OCI-LY3 (cell line): ENCODE data around the gene DUS2.
"Not testable (repeated sequence)": the region's sequence is repeated elsewhere in the genome, so short reads cannot be mapped to it uniquely, and the experiment has no call there.

ENCODE experiments used
- H2AFZ ChIP-seq: fragments of 200-600, 300-600 bp; shearing (Covaris generic); 2 replicates; pipeline ENCODE4 v1.6.0; 2014; ENCODE audit warnings: antibody characterized with exemption, low read depth, low read length
- H3K27ac ChIP-seq: fragments of 200-600, 300-600 bp; sonication (generic); 2 replicates; pipeline ENCODE4 v1.5.1; 2014; ENCODE audit warnings: mild to moderate bottlenecking, low read length, moderate library complexity, mixed read lengths
- H3K27me3 ChIP-seq: fragments of 200-600, 300-600 bp; sonication (generic); 2 replicates; pipeline ENCODE4 v1.6.1; 2014; ENCODE audit warnings: low read depth, low read length, mixed read lengths
- H3K36me3 ChIP-seq: fragments of 200-600, 300-600 bp; sonication (generic); replicated peaks from 2 replicates; pipeline ENCODE3; 2014; ENCODE audit warnings: low read depth, low read length, mixed read lengths
- H3K4me1 ChIP-seq: fragments of 300-600, 200-600 bp; sonication (generic); 2 replicates; pipeline ENCODE4 v1.6.1; 2014; ENCODE audit warnings: low read length, mixed read lengths
- H3K4me2 ChIP-seq: fragments of 200-600, 300-600 bp; sonication (generic); 2 replicates; pipeline ENCODE4 v1.6.1; 2014; ENCODE audit warnings: low read length, mixed read lengths
- H3K4me3 ChIP-seq: fragments of 300-600, 200-600 bp; sonication (generic); 2 replicates; pipeline ENCODE4 v1.5.1; 2014; ENCODE audit warnings: antibody characterized with exemption, mild to moderate bottlenecking, low read length, moderate library complexity
- H3K79me2 ChIP-seq: fragments of 300-600, 200-600 bp; shearing (Covaris generic); 2 replicates; pipeline ENCODE4 v1.6.1; 2014; ENCODE audit warnings: mild to moderate bottlenecking, low read length, mixed read lengths
- H3K9ac ChIP-seq: fragments of 300-600, 200-600 bp; shearing (Covaris generic); 2 replicates; pipeline ENCODE4 v1.6.0; 2014; ENCODE audit warnings: mild to moderate bottlenecking, low read length, moderate library complexity
- H3K9me3 ChIP-seq: fragments of 200-600, 300-600 bp; shearing (Covaris generic); 2 replicates; pipeline ENCODE4 v1.6.1; 2014; ENCODE audit warnings: low read length, mixed read lengths; ENCODE audit not compliant: insufficient read depth
- H4K20me1 ChIP-seq: fragments of 200-600, 300-600 bp; sonication (generic); 2 replicates; pipeline ENCODE4 v1.6.1; 2016; ENCODE audit warnings: low read length, mixed read lengths; ENCODE audit not compliant: insufficient read depth
- EZH2phosphoT487 ChIP-seq: fragments of 200-600 bp; shearing (Covaris generic); IDR thresholded peaks from 2 replicates; pipeline ENCODE4 v1.6.1; 2018; ENCODE audit warnings: antibody characterized with exemption, mixed run types, low read depth
- TF ChIP-seq, protein P1 (sequence below): fragments of 200-600, 300-600 bp; sonication (generic); IDR thresholded peaks from 2 replicates; pipeline ENCODE4 v1.5.1; 2014; ENCODE audit warnings: antibody characterized with exemption, low read length, low read depth

Gene DUS2

DNA sequence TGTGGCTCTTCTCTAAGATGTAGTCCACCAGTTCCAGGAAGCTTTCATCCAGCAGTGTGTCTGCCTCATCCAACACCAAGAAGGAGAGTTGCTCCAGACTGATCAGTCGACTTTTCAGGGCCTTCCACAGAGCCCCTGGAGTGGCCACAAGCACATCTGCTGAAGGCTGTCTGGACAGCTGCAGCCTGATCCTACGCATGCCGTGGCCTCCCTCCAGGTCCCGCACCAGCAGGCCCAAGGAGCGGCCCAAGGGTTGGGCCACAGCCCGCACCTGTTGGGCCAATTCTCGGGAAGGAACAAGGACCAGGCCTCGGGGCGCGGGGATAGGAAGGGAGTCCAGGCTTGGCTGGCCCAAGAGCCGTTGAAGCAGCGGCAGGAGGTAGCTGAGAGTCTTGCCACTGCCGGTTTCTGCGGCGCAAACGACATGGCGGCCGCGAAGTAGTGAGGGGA is 781 bp upstream of the DUS2 start:
- Histone ChIP-seq H3K4me2 (peak overlapping the region; percentile 92), H3K9me3 (no peaks in the 10 kb centered on the region), H3K27ac (peak overlapping the region; percentile 56), H3K4me3 (peak overlapping the region; percentile 91), H3K9ac (peak overlapping the region; percentile 89), H4K20me1 (no peaks in the 10 kb centered on the region), H3K36me3 (peaks cover 23% of the 10 kb centered on the region), H3K27me3 (no peaks in the 10 kb centered on the region), H3K79me2 (peaks cover 43% of the 10 kb centered on the region), H3K4me1 (peaks cover 16% of the 10 kb centered on the region), H2AFZ (no peak overlapping the region)
- no peak for TF ChIP-seq EZH2phosphoT487
- TF ChIP-seq, protein P1, sequence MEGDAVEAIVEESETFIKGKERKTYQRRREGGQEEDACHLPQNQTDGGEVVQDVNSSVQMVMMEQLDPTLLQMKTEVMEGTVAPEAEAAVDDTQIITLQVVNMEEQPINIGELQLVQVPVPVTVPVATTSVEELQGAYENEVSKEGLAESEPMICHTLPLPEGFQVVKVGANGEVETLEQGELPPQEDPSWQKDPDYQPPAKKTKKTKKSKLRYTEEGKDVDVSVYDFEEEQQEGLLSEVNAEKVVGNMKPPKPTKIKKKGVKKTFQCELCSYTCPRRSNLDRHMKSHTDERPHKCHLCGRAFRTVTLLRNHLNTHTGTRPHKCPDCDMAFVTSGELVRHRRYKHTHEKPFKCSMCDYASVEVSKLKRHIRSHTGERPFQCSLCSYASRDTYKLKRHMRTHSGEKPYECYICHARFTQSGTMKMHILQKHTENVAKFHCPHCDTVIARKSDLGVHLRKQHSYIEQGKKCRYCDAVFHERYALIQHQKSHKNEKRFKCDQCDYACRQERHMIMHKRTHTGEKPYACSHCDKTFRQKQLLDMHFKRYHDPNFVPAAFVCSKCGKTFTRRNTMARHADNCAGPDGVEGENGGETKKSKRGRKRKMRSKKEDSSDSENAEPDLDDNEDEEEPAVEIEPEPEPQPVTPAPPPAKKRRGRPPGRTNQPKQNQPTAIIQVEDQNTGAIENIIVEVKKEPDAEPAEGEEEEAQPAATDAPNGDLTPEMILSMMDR: no peak

DNA sequence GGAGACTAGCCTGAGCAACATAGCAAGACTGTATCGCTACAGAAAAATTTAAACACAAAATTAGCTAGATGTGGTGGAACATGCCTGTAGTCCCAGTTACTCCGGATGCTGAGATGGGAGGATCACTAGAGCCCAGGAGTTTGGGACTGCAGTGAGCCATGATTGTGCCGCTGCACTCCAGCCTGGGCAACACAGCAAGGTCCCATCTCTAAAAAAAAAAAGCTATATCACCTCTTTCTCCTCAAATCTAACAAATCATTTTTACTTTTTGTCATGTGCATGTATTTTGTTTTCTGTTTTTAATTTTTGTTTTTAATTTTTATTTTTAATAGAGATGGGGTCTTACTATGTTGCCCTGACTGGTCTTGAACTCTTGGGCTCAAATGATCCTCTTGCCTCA is 5.9 kb downstream of the DUS2 start:
- Histone ChIP-seq H3K79me2 (peaks cover 14% of the 10 kb centered on the region), H3K36me3 (peaks cover 25% of the 10 kb centered on the region), H3K4me1 (peaks cover 6% of the 10 kb centered on the region), H3K27me3 (no peaks in the 10 kb centered on the region), H4K20me1 (no peaks in the 10 kb centered on the region), H3K9ac (no peak overlapping the region), H3K4me2 (no peak overlapping the region), H3K4me3 (no peak overlapping the region), H3K27ac (no peak overlapping the region), H3K9me3 (no peaks in the 10 kb centered on the region), H2AFZ (no peak overlapping the region)
- TF ChIP-seq, protein P1: no peak
- TF ChIP-seq EZH2phosphoT487: no peak

DNA sequence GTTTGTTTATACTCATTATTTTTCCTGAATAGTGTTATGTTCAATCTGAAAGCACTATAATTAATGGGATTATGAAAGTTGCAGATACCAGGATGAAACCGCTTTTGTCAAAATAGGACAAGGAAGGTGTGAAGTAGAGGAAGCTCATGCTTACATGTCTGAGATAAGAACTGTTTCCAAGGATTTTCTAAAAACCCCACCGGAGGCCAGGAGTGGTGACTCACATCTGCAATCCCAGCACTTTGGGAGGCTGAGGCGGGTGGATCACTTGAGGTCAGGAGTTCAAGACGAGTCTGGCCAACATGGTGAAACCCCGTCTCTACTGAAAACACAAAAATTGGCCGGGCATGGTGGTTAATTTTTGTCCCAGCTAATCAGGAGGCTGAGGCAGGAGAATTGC is 7.0 kb downstream of the DUS2 start:
- peaks cover 25% of the 10 kb centered on the region for H3K36me3 ChIP-seq
- H3K4me1 ChIP-seq: not testable (repeated sequence)

DNA sequence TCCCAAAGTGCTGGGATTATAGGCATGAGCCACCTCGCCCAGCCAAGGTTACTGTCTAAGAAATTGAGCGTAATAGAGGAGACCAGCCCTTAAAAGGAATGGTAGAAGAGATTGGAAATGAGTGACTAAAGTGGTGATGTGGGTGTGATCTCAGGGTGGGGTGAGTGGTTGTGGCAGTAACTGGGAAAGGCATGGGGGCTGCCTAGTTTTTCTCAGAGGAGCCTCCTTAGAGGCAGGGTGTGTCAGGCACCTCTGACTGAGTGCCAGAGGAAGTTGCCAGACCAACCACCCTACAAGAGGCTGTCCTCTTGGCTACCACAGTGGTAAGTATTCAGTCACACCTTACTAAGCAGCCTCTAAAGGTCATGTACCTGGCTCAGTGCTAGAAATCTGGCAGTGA is 8.9 kb downstream of the DUS2 start:
- H3K27ac ChIP-seq: no peak overlapping the region
- no peaks in the 10 kb centered on the region for H3K9me3 ChIP-seq
- H3K36me3 ChIP-seq: peaks cover 14% of the 10 kb centered on the region
- no peak overlapping the region for H3K4me3 ChIP-seq
- H3K4me1 ChIP-seq: peaks cover 1% of the 10 kb centered on the region; the same call in 1 of the 2 replicates
- no peaks in the 10 kb centered on the region for H4K20me1 ChIP-seq
- peaks cover 2% of the 10 kb centered on the region; the same call in 1 of the 2 replicates for H3K79me2 ChIP-seq
- no peaks in the 10 kb centered on the region for H3K27me3 ChIP-seq
- H2AFZ ChIP-seq: no peak overlapping the region
- H3K4me2 ChIP-seq: no peak overlapping the region
- no peak overlapping the region for H3K9ac ChIP-seq
- TF ChIP-seq EZH2phosphoT487: no peak
- TF ChIP-seq, protein P1: no peak

More for the DNA sequence above, 7.0 kb downstream of the DUS2 start:
- not testable (repeated sequence) for H3K9ac ChIP-seq, H3K27me3 ChIP-seq, H3K79me2 ChIP-seq, H3K9me3 ChIP-seq, H2AFZ ChIP-seq, H3K4me3 ChIP-seq, H4K20me1 ChIP-seq, H3K27ac ChIP-seq, H3K4me2 ChIP-seq
